Chondrocyte (in vitro differentiated cells): Measurements from ENCODE around the gene RPTOR. TPM values are rescaled to one million over a fixed set of nuclear protein-coding genes. Genes with fewer than 3 reads are reported as not detected.

Experiments
- DNase-seq: peaks from one replicate; pipeline ENCODE4 v3.0.0; 2021; ENCODE audit warnings: mixed read lengths, low spot score
- H3K27ac Mint-ChIP-seq: one replicate; pipeline ENCODE4 v1.8.0; 2021; ENCODE audit warnings: mild to moderate bottlenecking, moderate library complexity, mixed read lengths; ENCODE audit not compliant: unreplicated experiment
- H3K27me3 Mint-ChIP-seq: 2 replicates; pipeline ENCODE4 v1.8.0; 2021; ENCODE audit warnings: low read depth, mixed read lengths
- H3K36me3 Mint-ChIP-seq: 2 replicates; pipeline ENCODE4 v1.8.0; 2021; ENCODE audit warnings: low read depth, mixed read lengths
- H3K4me1 Mint-ChIP-seq: 2 replicates; pipeline ENCODE4 v1.8.0; 2021; ENCODE audit warnings: low read depth, mild to moderate bottlenecking, mixed read lengths
- H3K4me3 Mint-ChIP-seq: one replicate; pipeline ENCODE4 v1.8.0; 2021; ENCODE audit warnings: mild to moderate bottlenecking, moderate library complexity, mixed read lengths; ENCODE audit not compliant: unreplicated experiment
- H3K9me3 Mint-ChIP-seq: 2 replicates; pipeline ENCODE4 v1.8.0; 2021; ENCODE audit warnings: low read depth, mixed read lengths
- CTCF ChIP-seq: fragments of 200-600 bp; sonication (generic); IDR thresholded peaks from 2 replicates; pipeline ENCODE4 v1.5.0; 2021; ENCODE audit warnings: antibody characterized with exemption, mild to moderate bottlenecking, moderate library complexity
- total RNA-seq: library from RNA; stranded (reverse); gene quantifications from 3 replicates; pipeline ENCODE4 v1.2.1, GENCODE V29; 2021

The RPTOR gene
- total RNA-seq, 1 donor from 2014 or later: 30.9 TPM

GRCh38 chr17:80499961-80500665 lies 44.5 kb upstream of the RPTOR start:
- no peak for DNase-seq
- no peak overlapping the region for H3K4me3 Mint-ChIP-seq
- H3K27ac Mint-ChIP-seq: no peak overlapping the region
- H3K27me3 Mint-ChIP-seq: no peaks in the 10 kb centered on the region
- H3K36me3 Mint-ChIP-seq: no peaks in the 10 kb centered on the region
- H3K4me1 Mint-ChIP-seq: peaks cover 47% of the 10 kb centered on the region
- no peak for TF ChIP-seq CTCF
- H3K9me3 Mint-ChIP-seq: no peaks in the 10 kb centered on the region

GRCh38 chr17:80501741-80502577 lies 42.7 kb upstream of the RPTOR start:
- H3K27ac Mint-ChIP-seq: peak overlapping the region; percentile 72
- no peak overlapping the region for H3K4me3 Mint-ChIP-seq
- DNase-seq: no peak
- no peaks in the 10 kb centered on the region for H3K27me3 Mint-ChIP-seq
- H3K4me1 Mint-ChIP-seq: peaks cover 56% of the 10 kb centered on the region
- H3K9me3 Mint-ChIP-seq: no peaks in the 10 kb centered on the region
- no peak for TF ChIP-seq CTCF
- no peaks in the 10 kb centered on the region for H3K36me3 Mint-ChIP-seq

- Mint-ChIP-seq H3K9me3 (no peaks in the 10 kb centered on the region), H3K4me1 (peaks cover 56% of the 10 kb centered on the region), H3K27ac (peak overlapping the region; percentile 29), H3K4me3 (no peak overlapping the region), H3K27me3 (no peaks in the 10 kb centered on the region), H3K36me3 (no peaks in the 10 kb centered on the region)
- no peak for TF ChIP-seq CTCF
- DNase-seq: no peak
Measured at GRCh38 chr17:80502578-80502877, 42.1 kb upstream of the RPTOR start.

GRCh38 chr17:80503031-80503430 lies 41.6 kb upstream of the RPTOR start:
- Mint-ChIP-seq H3K4me3 (no peak overlapping the region), H3K9me3 (no peaks in the 10 kb centered on the region), H3K4me1 (peaks cover 52% of the 10 kb centered on the region), H3K27me3 (no peaks in the 10 kb centered on the region), H3K27ac (no peak overlapping the region), H3K36me3 (no peaks in the 10 kb centered on the region)
- no peak for TF ChIP-seq CTCF
- no peak for DNase-seq

GRCh38 chr17:80503921-80504320 lies 40.7 kb upstream of the RPTOR start:
- Mint-ChIP-seq H3K27me3 (no peaks in the 10 kb centered on the region), H3K36me3 (no peaks in the 10 kb centered on the region), H3K27ac (peak overlapping the region; percentile 91), H3K9me3 (no peaks in the 10 kb centered on the region), H3K4me1 (peaks cover 45% of the 10 kb centered on the region), H3K4me3 (no peak overlapping the region)
- no peak for TF ChIP-seq CTCF
- DNase-seq: no peak
